Activated CD8-positive, alpha-beta memory T cell treated with anti-CD3 and anti-CD28 coated beads, Interleukin-2, amount 50 U/mL, for 1 hour (primary cell): Measurements from ENCODE around the gene BARHL1.
"Not testable (repeated sequence)": the region's sequence is repeated elsewhere in the genome, so short reads cannot be mapped to it uniquely, and the experiment has no call there.

Experiments used
- DNase-seq: peaks from one replicate; pipeline ENCODE4 v3.0.0-alpha.2; 2020; ENCODE audit errors: extremely low read depth

The BARHL1 gene

DNA sequence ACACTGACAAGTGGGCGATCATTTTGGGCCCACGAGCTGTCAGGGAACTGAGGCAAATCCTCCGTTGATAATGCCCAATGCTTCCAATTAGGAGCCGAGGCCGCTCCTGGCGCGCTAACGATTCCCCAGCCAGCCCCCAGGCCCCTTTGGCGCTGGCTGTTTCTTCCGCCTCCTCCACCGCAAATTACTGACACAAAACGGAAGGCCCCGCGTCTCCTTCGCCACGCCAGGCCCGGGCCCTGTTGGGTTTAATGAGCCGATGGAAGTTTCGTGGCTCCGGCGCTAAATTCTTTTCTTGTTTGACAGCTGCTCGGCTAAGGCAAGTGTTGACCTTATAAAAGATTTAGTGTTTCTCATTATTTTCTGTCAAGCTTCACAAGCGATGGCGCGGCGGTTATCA lies 25.7 kb upstream of the BARHL1 start:
- DNase-seq = no peak

DNA sequence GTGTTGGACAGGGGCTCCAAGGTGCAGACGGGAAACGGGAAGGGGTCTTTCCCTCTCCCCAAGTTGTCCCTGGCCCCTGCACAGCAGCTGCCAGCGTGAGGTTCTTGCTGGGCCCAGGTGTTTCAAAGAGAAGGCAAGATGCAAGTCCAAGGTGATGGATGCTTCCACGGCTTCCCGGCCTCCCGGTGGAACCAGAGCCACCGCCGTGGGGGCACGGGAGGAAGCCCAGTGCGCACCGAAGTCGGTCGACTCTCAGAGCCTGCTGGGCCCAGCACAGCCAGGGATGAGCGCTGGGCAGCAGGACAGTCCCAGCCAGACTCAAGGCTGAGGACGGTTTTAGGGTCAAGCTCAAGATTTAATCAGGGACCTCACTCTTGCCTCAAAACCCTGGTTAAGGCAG lies 25.2 kb upstream of the BARHL1 start:
- no peak for DNase-seq

DNA sequence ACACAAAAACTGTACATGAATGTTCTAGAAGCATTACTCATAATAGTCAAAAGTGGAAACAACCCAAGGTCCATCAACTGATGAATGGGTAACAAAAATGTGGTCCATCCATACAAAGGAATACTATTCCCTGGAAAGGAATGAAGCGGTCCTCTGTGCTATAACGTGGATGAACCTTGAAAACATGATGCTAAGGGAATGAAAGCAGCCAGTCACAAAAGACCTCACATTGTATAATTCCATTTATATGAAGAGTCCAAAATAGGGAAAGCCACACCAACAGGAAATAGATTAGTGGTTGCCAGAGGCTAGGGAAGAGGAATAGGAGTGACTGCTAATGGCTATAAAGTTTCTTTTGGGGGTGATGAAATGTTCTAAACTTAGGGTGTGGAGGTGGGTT lies 22.7 kb upstream of the BARHL1 start:
- DNase-seq = no peak

DNA sequence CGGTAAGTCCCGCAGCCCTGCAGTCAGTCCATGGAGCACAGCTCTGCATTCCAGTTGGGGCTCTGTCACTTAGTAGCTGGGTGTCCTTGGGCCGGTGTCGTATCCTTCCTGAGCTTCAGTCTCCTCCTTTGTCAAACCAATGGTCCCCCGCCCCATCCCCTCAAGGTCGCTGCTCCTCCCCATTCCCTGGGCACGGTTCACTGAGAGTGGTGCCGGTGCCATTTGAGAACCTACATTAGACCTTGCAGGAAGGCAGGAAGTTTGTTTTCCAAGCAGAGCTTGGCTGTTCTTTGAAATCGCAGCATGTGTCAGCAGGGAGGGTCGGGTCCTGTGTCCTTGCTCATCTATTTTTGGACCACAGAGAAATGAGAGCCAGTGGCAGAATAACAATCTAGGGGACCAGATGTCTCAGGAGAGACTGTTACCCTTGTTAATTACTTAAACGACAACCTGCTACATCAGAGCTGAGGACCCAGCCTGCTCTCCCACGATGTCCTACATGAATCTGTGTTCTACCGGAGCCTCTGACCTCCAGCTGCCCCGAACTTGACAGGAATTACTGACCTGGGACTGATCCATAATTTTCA lies 21.7 kb upstream of the BARHL1 start:
- DNase-seq = no peak

DNA sequence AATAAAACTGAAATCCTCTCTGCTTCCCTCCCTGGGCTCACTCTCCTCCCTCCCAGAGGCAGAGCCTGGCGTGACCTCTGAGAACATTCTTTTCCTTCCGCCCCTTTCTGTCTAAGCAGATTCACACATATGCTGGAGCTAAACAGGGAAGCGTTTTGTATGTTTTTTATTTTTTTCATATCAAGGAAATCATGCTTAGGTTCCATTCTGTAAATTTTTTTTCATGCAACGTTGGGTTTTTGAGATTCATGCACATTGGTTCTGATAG lies 20.2 kb upstream of the BARHL1 start:
- DNase-seq = no peak

DNA sequence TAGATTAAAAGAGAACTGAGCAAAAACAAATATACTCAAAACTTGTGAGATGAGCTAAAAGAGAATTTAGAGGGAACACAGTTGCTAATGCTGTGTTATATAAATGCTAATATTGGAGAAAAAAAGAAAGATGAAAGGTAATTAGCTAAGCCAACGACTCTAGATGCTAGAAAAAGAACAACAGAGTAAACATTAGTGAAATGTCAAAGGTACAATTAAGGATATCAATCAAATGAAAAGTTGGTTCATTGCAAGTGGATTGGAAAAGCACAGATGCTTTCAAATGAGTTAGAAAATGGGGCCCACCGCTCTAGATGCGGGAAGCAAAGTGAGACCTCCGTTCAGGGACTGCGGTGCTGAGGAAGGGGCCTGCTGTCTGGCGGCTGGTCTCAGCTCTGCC lies 17.9 kb upstream of the BARHL1 start:
- DNase-seq = no peak

DNA sequence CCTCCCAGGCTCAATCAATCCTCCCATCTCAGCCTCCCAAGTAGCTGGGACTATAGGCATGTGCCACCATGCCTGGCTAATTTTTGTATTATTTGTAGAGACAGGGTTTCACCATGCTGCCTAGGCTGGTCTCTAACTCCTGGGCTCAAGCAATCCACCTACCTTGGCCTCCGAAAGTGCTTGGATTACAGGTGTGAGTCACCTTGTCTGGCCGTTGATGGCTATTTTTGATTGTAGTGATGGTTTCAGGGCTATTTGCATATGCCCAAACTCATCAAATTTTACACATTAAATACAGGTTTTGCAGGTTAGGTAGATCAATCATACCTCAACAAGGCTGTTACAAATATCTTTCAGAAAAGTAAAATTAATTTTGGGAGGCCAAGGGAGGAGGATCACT lies 13.6 kb upstream of the BARHL1 start:
- DNase-seq = not testable (repeated sequence)

DNA sequence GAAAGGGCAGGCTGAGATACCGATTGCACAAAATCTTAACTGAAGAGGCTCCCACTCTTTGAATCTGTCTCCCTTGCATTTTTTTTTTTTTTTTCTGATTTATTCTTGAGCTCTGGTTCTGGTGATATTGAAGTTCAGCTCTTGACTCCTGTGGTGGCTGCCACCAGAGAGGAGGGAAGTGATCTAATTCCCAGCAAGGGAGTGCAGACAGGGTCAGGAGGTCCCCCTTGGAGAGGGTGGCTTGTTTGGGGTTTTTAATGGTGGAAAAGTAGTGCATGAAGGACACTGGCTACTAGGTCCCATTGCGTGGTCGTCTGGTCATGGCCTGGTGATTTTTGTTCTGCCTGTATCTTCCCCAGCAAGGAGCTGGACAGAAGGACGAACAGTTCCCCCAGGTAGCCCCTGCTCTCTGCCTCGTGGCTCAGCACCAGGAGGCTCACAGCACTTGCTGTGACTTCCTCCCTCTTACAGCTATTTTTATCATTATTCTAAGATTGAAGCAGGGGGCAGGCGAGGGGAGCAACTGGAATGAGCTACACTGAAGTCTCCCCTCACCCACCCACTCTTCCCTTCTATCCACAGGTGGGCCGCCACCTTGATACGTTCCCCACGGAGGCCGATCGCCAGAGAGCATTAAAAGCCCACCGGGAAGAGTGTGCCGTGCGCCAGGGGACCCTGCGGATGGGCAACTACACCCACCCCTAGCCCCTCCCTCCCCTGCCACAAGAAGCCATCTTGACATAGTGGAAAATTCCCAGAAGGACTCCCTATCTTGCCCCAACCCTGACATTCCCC lies 10.4 kb upstream of the BARHL1 start:
- DNase-seq = no peak

DNA sequence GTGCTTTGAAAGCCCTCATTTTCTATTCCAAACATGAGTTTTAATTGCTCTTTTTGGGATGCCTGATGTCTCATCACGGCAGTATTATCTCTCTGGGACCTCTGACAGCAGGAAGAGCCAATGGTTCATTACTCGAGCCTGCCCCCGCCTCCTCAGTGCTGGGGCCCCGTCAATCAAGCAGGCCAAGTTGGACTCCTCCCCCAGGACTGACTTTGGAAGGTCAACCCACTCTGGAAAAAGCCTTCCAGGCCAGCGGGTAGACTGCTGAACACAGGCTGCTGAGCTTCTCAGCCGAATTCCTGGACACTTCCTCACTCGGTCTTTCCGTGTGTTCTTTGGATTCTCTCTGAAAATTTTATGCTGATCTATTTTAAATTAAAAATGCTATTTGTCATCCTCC lies 9.5 kb upstream of the BARHL1 start:
- no peak for DNase-seq

DNA sequence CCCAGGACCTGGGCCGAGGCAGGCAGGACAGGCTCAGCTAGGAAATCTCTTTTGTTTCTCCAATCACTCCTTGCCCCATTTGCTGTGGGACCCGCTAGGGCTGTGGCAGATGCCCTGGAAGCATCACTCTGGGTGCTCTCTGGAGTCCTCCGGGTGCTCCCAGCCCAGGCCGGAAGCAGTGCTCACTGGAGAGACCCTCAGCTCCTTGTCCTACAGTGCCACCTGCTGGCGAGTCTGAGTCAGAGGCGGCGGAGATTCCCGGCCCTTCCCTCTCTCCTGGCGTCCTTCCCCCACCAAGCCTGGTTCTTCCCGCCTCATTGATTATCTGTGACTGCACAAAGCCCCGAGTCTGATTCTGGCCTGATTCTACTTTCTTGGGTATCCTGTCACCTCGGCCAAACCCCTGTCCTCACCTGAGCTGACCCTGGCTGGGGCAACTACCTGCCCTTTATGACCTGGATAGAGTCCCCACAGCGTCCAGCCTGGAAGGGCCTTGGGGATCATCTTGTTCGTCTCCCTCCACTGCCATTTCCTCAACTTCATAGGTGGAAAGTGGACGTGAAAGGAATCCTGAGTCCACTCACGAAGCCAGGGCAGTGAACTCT lies 7.3 kb upstream of the BARHL1 start:
- DNase-seq = no peak

DNA sequence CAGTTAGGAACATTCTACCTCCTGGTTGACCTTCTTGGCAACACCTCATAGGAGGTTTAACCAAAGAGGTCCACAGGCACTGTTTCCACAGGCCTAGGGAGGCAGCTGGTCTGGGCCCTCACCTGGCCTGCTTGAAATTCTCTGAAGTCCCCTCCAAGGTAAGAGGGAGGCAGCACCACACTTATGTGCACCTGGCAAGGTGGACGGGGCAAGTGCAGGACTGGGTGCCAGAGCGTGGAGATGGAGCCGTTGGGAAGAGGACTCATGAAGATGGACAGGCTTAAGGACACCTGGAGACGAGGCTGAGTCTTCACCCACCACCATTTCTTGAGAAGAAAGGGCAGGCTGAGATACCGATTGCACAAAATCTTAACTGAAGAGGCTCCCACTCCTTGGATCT lies 6.6 kb upstream of the BARHL1 start:
- no peak for DNase-seq

DNA sequence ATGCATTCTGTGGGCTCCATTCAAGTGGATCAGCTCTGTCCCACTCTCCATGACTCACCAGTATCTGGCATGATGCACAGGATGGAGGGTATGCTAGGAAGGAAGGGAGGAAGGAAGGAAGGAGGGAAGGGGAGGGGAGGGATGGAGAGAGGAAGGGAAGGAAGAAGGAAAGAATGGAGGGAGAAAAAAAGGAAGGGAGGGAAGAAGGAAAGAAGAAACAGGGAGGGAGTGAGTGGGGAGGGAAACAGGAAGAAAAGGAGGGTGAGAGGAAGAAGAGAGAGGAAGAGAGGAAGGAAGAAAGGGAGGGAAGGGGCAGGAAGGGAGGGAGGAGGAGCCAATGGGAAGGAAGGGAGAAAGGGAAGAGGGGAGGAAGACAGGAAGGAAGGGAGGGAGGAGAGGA lies 5.3 kb upstream of the BARHL1 start:
- DNase-seq = no peak

DNA sequence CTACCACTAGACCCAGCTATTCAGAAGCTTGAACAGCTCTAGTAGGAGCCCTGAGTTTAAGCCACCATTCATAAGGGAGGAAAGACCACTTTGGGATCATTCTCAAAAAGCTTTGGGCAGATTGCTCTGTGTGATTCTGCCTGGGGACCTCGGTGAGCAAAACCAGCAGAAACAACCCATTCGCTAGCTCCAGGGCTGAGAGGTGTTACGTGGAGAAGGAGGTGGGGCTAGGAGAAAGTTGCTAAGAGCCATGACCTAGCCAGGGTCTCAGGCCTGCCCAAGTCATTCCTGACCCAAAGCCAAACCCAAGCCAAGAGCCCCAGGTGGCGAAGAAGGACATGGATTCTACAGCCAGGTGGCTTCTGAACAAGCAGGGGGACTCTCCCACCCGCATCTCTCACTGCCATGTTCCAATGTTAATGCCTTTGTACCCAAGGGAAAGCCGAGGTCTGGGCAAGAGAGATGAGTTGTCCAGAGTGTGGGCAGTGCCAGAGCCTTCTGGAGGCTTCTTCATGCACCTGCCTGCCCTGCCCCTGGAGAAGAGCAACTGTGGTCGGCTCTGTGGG lies 4.0 kb upstream of the BARHL1 start:
- DNase-seq = no peak

DNA sequence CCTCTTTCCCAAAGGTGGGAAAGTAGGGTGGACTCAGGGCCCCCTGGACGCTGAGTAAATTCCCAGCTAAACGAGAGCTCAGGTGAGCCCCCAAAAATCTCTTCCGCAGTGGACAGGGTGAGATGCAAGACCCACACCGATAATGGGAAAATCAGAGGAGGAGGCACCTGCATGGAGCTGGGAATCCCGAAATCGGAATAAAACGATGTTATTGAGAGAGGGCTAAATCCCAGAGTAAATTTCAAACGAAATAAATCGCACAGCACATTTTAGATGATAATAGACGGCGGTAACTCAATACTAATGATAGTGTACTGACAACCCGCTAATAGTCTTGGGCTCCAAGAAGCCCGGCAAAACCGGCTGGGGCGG lies 3.0 kb upstream of the BARHL1 start:
- no peak for DNase-seq

DNA sequence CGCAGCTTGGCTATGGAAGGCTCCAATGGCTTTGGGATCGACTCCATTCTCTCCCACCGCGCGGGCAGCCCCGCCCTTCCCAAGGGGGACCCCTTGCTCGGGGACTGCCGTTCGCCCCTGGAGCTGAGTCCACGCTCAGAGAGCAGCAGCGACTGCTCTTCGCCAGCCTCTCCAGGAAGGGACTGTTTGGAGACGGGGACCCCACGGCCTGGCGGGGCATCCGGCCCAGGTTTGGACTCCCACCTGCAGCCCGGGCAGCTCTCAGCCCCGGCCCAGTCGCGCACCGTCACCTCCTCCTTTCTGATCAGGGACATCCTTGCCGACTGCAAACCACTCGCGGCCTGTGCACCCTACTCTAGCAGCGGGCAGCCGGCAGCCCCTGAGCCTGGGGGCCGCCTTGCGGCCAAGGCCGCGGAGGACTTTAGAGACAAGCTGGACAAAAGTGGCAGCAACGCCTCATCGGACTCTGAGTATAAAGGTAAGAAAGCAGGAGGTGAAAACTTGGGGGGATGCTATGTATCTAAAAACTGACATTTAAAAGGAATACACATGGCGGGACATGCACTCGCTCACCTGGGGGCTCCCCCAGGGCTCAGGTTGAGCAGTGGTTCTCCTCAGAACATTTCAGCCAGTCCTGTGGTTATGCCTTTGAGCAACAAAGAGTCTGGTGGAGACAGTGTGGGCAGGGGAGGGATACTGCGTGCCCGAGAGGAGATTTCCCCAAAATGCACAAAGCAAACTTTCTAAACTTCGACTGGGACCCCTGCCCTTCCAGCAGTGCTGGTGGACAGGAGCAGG lies 579 bp downstream of the BARHL1 start:
- DNase-seq = no peak

DNA sequence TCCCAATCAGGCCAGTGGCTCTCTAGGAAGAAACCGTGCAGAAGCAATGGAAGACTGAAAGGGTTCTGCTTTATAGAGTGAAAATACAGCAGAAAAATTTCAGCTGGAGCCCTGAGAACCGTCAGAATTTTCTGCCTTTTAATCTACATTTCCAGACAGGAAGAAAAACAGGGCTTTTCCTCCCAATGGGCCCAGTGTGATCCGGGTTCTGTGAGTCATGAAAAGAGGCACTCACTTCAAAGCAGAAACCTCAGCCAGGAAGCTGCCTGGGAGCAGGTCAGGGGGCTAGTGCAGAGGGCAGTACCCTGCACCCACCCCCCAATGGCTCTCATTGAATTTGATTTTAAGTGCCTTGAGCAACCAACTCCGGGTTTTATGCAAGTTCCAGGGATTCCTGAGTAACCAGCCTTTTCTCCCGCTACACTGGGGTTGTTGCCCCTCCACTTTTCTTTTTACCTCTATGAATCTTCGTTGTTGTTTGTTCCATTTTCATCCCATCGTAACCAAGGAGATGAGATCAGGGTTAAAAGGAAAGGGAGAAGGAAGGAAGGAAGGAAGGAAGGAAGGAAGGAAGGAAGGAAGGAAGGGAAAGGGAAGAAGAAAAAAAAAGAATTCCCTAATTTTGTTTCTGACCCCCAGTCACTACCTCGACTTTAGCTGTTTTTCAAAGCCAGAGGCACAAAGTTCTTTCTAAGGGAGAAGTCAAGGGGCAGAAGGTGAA lies 1.3 kb downstream of the BARHL1 start:
- DNase-seq = no peak

DNA sequence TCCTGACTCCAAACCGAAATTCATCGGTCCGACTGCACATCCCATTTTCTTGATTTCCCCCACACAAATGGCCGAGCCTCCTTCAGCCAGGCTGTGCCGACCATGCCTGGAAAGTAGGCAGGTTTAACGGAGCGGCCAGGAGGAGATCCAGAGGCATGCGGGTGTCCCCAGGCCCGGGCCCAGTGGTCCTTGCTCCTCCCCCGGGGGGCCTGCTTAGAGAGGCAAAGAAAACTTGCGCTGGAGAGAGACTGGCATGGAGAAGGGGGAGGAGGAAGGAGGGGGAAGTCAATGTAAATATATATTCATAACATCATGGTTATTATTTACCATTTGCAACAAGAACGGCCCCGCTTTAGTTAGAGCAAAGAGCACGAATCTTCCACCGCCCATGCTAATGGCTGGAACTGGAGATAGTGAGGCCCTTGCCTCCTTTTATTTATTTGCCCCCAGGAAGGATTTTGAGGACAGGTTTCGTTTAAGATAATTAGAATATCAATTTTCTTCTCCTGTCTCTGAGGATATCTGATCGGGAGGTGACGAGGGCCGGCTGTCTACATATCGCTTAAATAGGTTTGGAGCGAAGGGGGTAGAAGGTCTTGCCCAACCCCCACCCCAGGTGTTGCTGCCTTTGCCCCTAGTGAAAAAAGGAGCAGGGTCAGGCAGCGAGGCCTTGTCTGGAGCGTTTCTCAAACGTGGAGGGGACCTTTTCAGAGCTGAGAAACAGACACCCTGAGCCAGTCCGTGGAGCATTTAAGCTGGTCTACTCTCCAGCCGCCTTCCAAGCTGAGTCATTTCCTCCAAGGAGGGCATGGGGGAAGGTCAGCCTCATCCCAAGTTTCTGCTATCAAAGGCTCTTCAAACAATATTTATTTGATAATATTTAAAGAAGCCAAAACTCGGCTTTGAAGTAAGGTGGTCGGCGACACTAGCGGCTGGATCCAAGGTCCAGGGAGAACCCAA lies 2.5 kb downstream of the BARHL1 start:
- DNase-seq = no peak

DNA sequence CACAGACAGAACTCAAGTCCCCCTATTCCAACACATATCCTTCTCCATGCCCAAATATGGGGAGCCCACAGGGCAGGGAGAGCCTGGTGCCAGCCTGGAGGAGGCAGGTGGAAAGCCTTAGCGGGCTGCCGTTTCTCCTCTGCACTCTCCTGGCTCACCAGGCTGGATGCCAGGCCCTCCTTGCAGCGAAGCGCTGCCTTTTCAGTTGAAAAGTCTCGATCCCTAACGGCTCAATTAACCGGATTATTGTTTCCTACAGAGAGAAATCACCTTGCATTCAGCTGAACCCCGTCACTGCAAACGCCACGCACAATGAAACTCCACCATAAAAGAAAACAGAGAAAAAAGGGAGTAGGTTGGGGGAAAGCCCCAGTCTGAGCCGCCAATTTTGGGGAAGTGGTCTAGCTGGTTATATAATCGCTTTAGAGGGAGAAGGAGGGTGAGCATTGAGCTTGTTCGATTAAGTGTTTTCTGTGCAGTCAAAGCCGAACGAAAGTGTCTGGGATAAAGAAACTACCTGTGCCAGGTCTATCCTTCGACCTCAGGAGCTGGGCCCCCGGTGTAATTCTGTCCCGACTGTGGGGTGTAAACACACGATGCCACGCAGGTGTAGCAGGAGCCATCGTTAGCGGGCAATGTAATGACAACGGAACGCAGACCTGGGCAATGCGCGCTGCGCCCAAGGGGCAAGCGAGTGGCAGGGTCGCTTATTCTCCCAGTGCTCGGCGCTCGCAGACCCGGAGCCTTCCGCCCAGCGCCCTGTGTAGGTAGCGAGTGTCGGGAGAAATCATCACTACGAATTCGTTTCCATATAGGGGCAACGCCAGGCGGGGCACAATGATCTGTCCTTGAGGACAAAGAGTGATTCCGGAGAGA lies 3.8 kb downstream of the BARHL1 start:
- no peak for DNase-seq

DNA sequence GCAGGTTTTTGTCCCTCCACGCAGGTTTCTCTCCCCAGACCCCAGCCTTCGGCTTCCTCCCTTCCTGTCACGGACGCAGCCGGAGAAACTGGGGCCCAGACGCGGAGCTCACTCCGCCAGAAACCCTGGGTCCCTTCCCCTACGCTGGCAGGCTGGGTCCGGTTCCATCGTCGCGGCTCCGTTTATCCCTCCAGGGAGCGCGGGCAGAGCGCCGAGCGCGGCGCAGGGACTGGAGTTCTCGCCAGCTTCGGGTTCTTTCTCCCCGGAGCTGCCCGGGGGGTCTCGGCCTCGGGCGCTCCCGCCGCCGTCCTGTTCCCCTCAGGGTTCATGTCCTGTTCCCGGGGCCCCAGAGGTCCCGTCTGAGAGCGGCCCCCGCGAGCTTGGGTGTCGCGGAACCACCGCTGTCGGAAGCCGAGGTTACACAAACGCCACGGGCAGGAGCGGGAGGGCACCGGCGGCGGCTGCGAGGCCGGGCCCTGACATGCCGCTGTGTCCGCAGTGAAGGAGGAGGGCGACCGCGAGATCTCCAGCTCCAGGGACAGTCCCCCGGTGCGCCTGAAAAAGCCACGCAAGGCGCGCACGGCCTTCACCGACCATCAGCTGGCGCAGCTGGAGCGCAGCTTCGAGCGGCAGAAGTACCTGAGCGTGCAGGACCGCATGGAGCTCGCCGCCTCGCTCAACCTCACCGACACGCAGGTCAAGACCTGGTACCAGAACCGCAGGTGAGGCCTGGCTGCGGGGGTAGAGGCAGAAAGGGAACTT lies 4.6 kb downstream of the BARHL1 start:
- no peak for DNase-seq
